ENCODE results near the gene CHMP4A.

The CHMP4A gene, protein sequence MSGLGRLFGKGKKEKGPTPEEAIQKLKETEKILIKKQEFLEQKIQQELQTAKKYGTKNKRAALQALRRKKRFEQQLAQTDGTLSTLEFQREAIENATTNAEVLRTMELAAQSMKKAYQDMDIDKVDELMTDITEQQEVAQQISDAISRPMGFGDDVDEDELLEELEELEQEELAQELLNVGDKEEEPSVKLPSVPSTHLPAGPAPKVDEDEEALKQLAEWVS

DNA sequence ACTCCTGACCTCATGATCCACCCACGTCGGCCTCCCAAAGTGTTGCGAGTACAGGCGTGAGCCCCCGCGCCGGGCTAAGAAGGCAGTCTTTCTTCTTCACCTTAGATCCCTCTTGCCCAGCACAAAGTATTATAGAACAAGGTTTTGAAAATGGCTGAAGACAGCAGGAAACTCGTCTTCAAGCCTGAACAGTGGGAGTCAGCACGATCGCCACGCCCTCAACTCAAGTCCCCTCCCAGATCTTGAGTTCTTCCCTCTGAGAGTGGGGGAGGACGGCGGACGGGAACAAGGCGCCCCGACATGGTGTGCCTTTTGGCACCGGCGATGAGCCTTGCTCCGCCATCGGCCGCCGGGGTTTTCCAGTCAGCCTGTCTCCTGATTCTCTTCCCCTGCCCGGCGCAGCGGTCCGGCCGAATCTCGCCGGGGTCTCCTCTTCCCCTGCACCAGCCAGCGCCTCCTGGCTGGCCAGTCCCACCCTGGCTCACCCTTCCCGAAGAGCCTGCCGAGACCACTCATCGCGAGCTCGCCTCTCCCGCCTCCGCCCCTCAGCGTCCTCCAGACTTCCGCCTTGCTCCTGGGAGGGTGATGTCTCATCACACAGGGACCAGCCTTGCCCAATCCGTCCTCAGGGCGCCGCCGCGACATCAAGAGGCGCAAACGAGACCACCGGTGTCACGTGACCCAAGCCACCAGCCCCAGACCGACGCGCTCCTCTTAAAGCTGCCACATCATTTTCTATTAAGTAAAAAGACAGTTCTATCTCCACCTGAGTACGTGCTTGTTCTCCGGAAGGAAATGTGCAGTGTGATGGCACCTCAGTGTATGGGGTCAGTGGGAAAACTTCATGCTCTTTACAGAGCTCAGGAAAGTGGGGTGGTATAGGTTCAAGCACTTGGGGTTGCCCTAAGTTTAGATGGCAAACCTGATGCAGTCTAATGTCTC is at the start of gene CHMP4A:
TSS of gene CHMP4A (minus strand) at position 565 of the 942 bp plus-strand sequence. CDS start at position 516, 49 bp downstream.
- peak; percentile 99 for DNase-seq

- no peak for DNase-seq
These were observed 48.7 kb upstream of the CHMP4A start for GRCh38 chr14:24261969-24262327.

- DNase-seq: no peak
These were observed 48.1 kb upstream of the CHMP4A start for GRCh38 chr14:24261256-24261968.

GRCh38 chr14:24260780-24261157 is 47.5 kb upstream of the CHMP4A start:
- no peak for DNase-seq

GRCh38 chr14:24260026-24260779 is 46.9 kb upstream of the CHMP4A start:
- no peak for DNase-seq

GRCh38 chr14:24259282-24260025 is 46.2 kb upstream of the CHMP4A start:
- no peak for DNase-seq

- DNase-seq: no peak
These were observed 45.4 kb upstream of the CHMP4A start for GRCh38 chr14:24258548-24259265.

- no peak for DNase-seq
These were observed 44.8 kb upstream of the CHMP4A start for GRCh38 chr14:24258119-24258518.

GRCh38 chr14:24256960-24257359 is 43.7 kb upstream of the CHMP4A start:
- no peak for DNase-seq

DNA sequence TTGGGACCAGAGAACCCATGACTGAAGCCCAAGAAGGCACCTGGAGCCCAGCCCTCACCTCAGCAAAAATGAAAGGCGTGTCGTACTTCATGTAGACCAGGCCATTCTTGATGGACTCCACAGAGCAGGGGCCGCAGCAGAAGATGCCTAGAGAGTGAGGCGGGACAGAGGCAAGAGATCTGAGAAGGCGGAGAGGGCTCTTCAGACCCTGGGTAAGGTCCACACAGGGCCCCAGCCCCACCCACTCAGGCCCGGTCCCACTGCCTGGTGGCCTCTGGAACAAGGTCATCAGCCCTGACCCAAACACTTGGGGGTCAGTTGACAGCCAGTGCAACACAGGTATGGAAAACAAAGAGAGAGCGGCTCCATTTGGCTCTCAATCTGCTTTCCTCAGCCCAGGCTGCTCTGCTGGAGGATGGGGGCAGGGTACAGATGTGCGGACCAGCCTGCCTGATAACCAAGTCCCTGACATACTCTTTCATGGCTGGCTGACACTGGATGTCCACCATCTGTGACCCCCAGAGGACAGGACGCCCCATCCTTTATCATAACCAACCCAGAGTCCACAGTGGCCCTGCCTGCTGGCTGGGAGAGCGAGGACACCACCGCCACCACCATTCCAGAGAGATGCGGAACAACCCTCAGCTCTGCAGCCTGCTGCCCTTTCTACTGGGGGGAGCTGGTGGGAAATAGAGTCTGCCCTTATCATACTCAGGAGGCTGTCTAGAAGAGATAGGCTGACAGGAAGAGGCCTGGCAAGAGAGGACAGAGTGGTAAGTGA is 42.8 kb upstream of the CHMP4A start:
- DNase-seq: no peak

- DNase-seq: no peak
These were observed 42.1 kb upstream of the CHMP4A start for GRCh38 chr14:24255438-24255837.

- DNase-seq: no peak
These were observed 41.5 kb upstream of the CHMP4A start for GRCh38 chr14:24254630-24255392.

DNA sequence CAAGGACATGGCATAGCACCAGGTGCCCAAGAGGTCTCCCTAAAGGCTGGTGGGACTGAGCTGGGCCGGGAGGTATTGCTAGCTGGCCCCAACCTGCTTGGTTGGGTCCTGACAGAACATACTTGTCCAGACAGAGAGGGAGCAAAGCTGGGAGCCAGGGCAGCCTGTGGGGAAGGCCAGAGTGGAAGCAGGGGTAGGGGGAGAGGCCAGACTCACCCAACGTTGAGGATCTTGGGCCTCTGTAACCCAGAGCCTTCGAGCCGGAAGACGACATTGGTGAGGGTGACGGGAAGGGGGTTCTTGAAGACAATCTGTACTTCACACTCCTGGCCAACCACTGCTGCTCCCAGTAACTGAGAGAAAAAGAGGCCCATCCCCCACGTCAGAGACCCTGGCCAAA is 40.6 kb upstream of the CHMP4A start:
- DNase-seq: no peak

GRCh38 chr14:24252289-24253124 is 39.2 kb upstream of the CHMP4A start:
- DNase-seq: no peak

DNA sequence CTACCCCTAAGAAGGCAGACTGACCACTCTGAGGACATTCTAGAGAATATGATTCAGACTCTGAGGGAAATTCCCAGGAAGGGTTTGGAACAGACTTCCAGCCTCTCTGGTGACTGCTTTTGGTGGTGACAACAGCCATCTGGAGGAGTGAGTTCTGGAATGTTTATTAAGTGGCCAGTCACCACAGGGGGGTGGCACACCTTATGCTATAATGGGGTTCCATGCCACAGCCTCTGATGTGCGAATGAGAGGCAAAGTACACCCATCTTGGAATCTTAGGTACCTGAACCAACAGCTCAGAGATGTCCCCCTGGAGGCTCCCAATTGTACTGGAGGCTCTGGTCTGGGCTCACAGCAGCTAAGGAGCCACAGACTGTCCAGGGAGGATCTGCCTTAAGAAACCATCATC is 38.6 kb upstream of the CHMP4A start:
- no peak for DNase-seq

DNA sequence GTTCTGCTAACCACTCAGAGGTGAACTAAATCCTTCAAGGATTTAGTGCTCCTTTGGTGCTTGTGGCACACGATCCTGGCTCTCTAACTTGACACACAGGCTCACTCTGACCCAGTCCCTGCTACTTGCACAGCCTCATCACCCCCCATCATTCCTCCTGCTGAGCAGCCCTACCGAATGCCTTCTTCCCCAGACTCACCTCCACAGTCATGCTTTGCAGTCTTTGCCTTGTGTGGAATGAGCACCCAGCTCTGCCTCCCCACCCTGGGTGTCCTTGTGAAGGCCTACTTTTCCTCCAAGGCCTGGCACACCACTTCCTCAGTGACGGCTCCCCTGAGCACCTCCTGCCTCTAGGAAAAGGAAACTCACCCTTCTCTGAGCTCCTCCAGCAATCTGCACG is 37.1 kb upstream of the CHMP4A start:
- no peak for DNase-seq

GRCh38 chr14:24249230-24250021 is 36.1 kb upstream of the CHMP4A start:
- no peak for DNase-seq

DNA sequence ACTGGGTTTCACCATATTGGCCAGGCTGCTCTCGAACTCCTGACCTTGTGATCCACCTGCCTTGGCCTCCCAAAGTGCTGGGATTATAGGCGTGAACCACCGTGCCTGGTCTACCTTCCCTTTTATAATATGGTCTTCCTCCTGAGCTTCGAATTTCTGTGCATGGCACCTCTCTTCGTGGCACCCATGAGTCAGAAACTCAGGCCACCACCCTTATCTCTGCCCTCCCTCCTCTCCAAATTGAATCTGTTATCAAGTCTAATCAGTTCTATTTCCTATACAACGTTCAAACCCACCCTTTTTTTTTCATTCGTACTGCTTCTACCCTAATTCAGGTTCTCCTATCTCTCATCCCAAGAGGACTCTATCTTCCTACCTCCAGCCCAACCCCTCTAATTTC is 34.1 kb upstream of the CHMP4A start:
- DNase-seq: no peak

All from activated CD4-positive, alpha-beta T cell treated with anti-CD3 and anti-CD28 coated beads for 48 hours (primary cell).